ENCODE results near the gene SCLY.

The SCLY gene

GRCh38 chr2:238141541-238142318 is 80.9 kb downstream of the SCLY start:
- DNase-seq: peak; percentile 58

GRCh38 chr2:238142382-238143205 is 81.8 kb downstream of the SCLY start:
- DNase-seq: no peak

DNA sequence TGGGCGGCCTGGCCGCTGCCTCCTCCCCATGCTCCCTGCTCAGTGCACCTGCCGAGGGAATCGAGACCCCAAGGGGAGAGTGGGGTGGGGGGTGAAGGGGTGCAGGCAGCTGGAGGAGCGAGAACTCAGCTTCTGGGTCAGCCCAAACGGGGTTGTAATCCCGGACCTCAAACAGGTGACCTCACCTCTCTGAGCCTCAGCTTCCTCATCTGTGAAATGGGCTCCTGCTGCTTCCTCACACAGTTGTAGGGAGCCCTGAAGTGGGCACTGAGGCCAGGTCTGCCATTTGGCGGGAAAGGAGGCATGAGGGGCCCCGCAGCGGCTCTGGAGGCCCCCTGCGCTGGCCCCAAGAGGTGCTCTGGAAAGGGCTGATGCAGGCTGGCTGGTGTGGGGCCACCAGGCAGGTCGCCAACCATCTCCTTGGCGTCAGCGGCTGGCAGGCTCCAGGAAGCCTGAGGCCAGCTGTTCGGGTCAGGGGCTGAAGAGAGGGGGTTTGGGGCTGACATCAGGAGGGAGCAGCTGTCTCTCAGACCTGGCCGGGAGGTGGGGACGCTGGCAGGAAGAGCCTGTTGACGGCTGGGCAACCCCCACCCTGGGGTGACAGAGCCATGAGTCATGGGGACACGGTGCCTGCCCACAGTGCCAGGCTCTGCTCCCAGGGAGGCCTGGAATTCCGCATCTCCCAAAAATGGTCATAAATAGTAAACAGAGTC is 82.6 kb downstream of the SCLY start:
- no peak for DNase-seq

- DNase-seq: no peak
Observed at GRCh38 chr2:238144262-238144661, 83.5 kb downstream of the SCLY start.

- no peak for DNase-seq
Observed at GRCh38 chr2:238145046-238145445, 84.2 kb downstream of the SCLY start.

DNA sequence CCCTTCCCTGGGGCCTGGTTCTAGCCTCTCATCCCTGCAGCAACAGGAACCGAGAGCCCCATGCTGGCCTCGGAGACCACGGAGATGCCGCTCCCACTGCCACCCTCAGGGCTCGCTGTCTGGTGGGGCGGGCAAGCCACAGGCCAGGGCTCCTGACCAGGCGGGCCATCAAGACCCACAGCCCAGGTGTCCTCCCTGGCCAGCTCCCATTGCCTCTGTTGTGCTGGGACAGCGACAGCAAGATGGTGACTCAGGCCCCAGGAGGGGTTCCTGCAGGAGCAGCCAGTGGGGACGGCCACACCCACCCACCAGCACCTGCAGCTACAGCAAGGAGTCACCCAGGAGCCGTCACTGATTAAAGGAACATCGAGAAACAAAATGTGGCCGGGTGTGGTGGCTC is 85.0 kb downstream of the SCLY start:
- DNase-seq: no peak

GRCh38 chr2:238146884-238147544 is 86.2 kb downstream of the SCLY start:
- no peak for DNase-seq

GRCh38 chr2:238148981-238149380 is 88.2 kb downstream of the SCLY start:
- DNase-seq: no peak

Data from NCI-H510A treated with DMSO at 0.1 percent for 48 hours (cell line).